GM18858 (cell line): ENCODE data around the gene RASA4.
"Not testable (repeated sequence)": the region's sequence is repeated elsewhere in the genome, so short reads cannot be mapped to it uniquely, and the experiment has no call there.

ENCODE experiments used
- ATAC-seq: cut with Tn5 transposase; IDR thresholded peaks from one replicate; pipeline ENCODE4 v1.9.1; 2021; ENCODE audit not compliant: unreplicated experiment

The RASA4 gene

GRCh38 chr7:102616507-102617125 lies at the start of gene RASA4:
RASA4 (minus strand) TSS chr7:102616756; CDS start chr7:102616689, 67 bp downstream.
- peak; percentile 32 for ATAC-seq

GRCh38 chr7:102664765-102665164 lies 48.2 kb upstream of the RASA4 start:
- not testable (repeated sequence) for ATAC-seq

DNA sequence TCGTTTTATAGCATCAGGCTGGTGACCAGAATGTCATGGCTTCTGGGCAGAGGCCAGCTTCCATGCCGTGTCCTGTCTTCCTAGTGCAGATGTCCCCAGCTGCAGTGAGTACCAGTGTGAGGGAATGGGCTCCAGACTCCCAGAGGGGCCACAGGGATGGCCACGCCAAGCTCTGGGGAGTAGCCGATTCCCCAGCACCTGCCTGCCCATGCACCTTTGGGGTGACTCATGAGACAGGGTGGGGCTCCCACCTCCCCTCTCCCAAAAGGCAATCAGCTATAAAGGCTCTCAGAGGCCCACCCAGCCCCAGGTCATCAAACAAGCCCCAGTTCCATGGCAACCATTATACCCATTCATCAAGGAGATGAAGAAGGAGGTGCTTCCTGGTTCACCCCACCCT lies 33.4 kb upstream of the RASA4 start, which contains the start of gene SPDYE2B:
SPDYE2B (plus strand) TSS at position 396 of the 400 bp plus-strand sequence. CDS start 2,030 bp downstream, outside the sequence.
- ATAC-seq = not testable (repeated sequence)

GRCh38 chr7:102647813-102648212 lies 31.3 kb upstream of the RASA4 start:
- not testable (repeated sequence) for ATAC-seq

DNA sequence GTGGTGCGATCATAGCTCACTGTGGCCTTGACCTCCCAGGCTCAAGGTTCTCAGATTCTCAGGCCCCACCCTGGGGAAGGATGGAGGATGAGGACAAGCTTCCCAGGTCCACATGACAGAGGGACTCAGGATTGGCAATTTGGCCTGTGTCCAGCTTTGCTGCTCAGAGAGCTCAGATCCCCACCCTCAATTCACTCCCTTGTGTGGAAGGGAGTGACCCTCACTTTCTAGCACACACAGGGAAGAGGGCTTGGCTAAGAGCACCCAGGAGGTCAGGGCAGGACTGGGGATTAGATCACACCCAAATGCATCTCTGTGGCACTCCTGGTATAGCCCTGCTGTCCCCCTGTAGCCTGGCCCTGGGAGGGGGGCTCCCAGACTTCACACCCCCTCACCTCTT lies 26.8 kb upstream of the RASA4 start:
- not testable (repeated sequence) for ATAC-seq

DNA sequence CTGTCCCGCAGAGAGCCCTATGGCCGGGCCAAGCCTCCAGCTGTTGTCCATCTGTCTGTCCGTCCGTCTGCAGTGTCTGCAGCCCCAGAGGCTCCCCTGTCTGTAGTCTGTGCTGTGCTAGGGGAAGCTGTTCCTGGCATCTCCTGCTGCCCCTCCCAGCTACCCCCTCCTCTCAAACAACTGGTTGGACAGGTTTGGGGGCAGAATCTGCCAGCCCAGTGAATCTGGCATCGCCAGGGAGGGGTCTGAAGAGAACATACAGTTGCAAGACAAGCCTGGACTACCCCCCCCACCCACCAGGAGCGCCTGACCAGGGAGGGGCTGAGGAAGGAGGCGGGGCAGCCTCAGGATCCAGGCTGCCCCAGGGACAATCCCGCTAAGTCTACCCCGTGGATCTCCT lies 26.1 kb upstream of the RASA4 start, which contains the start of gene UPK3BL1:
UPK3BL1 (minus strand) TSS at position 101 of the 400 bp plus-strand sequence; CDS start at position 51, 50 bp downstream.
- not testable (repeated sequence) for ATAC-seq

DNA sequence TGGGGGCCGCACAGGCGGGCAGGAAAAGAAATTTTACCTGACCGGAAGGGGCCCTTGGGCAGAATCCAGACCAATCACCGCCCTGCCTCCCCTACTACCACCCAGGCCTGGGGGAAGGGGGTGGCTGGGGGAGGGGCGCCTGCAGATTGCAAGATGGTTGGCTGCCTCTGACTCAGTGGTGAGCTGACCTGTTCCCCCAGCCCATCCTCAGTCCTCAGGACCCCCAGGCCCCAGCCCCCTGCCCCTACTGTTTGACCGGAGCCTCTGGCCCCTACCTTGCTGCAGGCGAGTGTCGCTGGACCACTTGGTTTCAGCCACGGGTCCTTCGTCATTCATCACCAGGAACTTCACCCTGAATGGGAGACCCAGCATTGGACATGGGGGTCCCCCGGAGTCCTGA lies 22.3 kb upstream of the RASA4 start:
- not testable (repeated sequence) for ATAC-seq

DNA sequence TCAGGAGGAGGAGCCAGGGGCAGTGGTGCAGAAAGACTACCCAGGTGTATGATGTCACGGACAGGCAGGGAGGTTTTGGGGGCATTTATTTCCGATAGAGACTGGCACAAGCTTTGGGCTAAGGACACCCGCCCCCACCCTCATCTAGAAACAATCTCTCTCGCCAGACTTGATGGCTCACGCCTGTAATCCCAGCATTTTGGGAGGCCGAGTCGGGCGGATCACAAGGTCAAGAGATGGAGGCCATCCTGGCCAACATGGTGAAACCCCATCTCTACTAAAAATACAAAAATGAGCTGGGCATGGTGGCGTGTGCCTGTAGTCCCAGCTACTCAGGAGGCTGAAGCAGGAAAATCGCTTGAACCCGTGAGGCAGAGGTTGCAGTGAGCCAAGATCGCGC lies 20.4 kb upstream of the RASA4 start:
- ATAC-seq = not testable (repeated sequence)

GRCh38 chr7:102635354-102635753 lies 18.8 kb upstream of the RASA4 start:
- ATAC-seq = not testable (repeated sequence)

- not testable (repeated sequence) for ATAC-seq
Measured at GRCh38 chr7:102634299-102634698, 17.7 kb upstream of the RASA4 start.

GRCh38 chr7:102630622-102631021 lies 14.1 kb upstream of the RASA4 start:
- ATAC-seq = not testable (repeated sequence)

DNA sequence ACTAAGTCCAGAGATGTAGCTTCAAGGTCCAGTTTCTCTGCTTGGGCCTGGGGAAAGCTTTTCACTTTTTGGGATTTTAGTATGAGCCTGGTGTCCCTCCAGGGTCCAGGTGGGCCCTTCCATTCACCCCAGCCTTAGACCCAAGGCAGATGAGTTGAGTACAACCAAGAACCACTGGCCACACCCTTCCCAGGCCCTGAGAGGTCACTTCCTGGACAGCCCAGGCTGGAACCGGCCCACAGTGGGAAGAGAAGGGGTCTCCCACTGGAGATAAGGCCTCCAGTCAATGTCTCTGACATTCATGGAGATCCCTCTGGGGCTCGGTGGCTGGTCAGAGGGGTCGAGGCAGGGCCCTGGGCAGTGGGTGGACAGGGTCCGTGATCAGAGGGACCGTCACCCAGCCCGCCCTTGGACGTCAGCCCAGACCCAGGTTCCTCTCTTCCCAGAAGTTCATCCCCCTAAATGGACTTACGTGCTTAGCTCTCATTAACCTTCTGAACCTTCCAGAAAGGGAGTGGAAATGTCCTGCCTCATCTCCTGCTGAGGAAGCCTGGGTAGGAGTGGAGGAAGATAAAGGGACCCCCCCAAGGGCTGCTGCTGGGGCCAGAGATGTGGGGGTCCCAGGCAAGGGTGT lies 10.8 kb upstream of the RASA4 start:
- ATAC-seq = not testable (repeated sequence)

DNA sequence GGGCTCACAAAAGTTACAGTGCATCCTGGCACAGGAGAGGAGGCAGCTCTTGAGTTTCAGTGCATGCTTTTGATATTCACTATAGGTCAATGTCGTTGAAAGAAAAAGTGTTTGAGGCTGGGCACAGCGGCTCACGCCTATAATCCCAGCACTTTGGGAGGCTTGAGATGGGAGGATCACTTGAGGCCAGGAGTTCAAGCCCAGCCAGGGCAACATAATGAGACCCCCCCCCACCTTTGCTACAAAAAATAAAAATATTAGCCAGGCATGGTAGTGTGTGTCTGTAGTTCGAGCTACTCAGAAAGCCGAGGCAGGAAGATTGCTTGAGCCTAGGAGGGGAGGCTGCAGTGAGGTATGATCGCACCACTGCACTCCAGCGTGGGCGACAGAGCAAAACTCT lies 1.6 kb upstream of the RASA4 start:
- ATAC-seq = not testable (repeated sequence)

- ATAC-seq = not testable (repeated sequence)
Measured at GRCh38 chr7:102615930-102616329, 626 bp downstream of the RASA4 start.

DNA sequence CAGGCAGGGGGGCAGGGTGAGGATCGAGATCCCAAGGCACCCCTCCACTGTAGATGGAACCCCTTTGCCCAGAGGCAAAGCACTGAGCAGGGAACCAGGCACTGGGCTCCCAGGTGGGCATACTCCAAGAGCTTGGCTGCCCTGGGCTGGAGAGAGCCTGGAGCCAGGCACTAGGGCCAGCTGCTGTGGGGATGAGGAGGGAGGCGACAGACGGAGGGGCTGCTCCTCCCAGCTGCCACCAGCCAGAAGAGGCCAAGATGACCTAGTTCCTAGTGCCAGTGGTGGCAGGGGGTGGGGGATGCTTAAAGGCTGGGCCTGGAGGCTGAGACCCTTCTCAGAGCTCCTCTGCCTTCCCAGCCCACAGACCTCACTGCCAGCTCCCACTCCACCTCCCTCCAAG lies 1.7 kb downstream of the RASA4 start:
- not testable (repeated sequence) for ATAC-seq

- peak; percentile 14 for ATAC-seq
Measured at GRCh38 chr7:102614346-102614697, 2.2 kb downstream of the RASA4 start.

DNA sequence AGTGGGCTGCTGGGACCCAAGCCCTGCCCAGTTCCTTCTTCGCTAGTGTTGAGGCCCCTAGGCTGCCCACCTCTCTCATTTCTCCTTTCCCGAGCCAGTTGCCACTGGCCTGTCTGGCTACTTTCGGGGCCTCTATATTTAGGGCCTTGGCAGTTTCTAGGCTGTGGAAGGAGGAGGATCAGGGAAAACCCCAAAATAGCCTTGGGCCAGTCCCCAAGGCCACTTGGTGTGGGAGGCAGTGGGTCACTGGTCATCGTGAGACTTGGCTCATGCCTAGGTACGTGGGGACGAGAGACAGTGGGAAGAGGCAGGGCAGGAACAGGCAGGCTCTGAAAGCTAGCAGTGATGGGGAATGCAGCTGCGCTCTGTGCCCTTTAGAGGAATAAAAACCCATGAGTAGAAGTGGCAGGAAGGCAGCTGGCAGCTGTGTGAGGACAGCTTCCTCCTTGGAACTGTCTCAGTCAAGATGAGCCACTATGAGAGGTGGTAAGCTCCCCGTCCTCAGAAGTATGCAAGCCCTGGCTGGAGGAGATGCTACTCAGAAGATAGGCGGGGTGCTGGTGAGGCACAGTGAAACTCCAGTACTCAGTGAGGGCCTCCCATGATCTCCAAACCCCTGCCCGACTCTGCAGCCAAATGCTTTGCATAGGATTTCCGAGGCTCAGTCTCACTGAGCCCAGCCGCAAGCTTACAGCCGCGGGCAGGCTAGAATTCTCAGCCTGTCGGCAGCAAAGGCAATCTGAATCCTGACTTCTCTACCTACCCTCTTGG lies 2.8 kb downstream of the RASA4 start:
- peak; percentile 62 for ATAC-seq

DNA sequence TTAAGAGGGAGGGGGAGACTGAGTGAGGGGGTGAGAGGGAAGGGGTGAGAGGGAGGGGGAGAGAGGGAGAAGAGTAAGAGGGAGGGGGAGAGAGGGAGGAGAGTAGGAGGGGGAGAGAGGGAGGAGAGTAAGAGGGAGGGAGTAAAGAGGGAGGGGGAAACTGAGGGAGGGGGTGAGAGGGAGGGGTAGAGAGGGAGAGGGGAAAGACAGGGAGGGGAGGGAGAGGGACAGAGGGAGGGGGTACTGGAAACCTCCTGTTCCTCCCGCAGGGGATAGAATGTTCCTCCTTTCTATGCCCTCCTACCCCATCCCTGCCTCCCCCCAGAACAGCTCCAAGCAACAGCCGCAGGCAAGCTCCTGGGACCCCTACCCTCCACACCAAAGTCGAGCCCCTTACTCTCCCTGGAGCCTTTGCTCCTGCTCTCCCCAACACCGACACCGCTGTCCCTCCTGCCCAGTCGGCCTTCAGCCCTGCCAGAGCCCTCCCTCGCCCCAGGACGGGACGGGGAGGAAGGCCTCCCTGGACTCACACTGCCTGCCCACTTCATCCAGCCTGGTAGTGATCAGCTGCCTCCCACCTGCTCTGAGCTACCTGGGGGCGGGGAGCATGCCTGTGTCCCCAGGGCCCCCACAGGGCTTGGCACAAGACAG lies 4.8 kb downstream of the RASA4 start:
- ATAC-seq = not testable (repeated sequence)

- peak; percentile 17 for ATAC-seq
Measured at GRCh38 chr7:102611013-102611674, 5.4 kb downstream of the RASA4 start.

DNA sequence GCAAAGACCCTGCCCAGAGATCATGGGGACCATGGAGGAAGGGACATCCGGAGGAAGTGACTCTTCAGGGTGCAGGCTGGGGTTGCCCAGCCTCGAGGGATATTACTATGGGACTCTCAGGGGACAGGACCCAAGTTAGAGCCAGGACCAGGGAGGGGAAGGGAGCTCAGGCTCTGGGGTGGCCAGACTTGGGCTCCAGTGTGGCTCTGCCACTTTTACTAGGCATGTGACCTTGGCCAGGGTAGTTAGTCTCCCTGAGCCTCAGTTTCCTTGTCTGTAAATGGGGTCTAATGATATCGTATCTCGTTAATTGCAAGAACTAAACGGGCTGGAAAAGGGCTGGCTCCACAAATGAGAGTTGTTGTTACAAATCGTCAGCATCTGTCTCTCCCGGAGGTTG lies 6.1 kb downstream of the RASA4 start:
- ATAC-seq = not testable (repeated sequence)

- ATAC-seq = not testable (repeated sequence)
Measured at GRCh38 chr7:102609734-102610133, 6.8 kb downstream of the RASA4 start.
